GM12878 (cell line): ENCODE data around the gene DNAH9. TPM values are rescaled to one million over a fixed set of nuclear protein-coding genes. Genes with fewer than 3 reads are reported as not detected.

Experiments
- ATAC-seq: fragments of 200-7000 bp; cut with Tn5 transposase; 3 replicates; pipeline ENCODE4 v1.9.1; 2020; ENCODE audit warnings: mild to moderate bottlenecking, moderate library complexity
- BruUV-seq: library from RNA; stranded (reverse); fragments of 400-500 nt; replicated peaks from 2 replicates; lab custom pipeline; 2021; lab: Mats Ljungman, UMichigan
- CTCF ChIA-PET: fragments of 300-600 bp; sonication (Branson Sonifier 250); formaldehyde crosslinking; extraction: SDS; loops from one replicate; lab custom pipeline; 2021; ENCODE audit warnings: inconsistent platforms; lab: Yijun Ruan, JAX
- POLR2A ChIA-PET: fragments of 350-600 bp; formaldehyde crosslinking; extraction: SDS; loops from one replicate; lab custom pipeline; 2021; ENCODE audit warnings: inconsistent platforms; lab: Charles Lee
- RAD21 ChIA-PET: fragments of 300-600 bp; sonication (Branson Sonifier 250); formaldehyde crosslinking; loops from one replicate; lab custom pipeline; 2023; ENCODE audit warnings: antibody characterized with exemption; ENCODE audit not compliant: unreplicated experiment; lab: Charles Lee
- SMC1A ChIA-PET: fragments of 300-600 bp; sonication (Branson Sonifier 250); formaldehyde crosslinking; loops from one replicate; lab custom pipeline; 2023; ENCODE audit not compliant: unreplicated experiment, uncharacterized antibody; lab: Charles Lee
- DNase-seq: peaks from one replicate; pipeline ENCODE4 v3.0.0-alpha.2; 2011; ENCODE audit warnings: low read depth, low spot score
- FAIRE-seq: peaks from 3 replicates; lab custom pipeline; 2011; peaks lifted over from hg19 to GRCh38; lab: Jason Lieb, UNC
- H2AFZ ChIP-seq: 2 replicates; pipeline ENCODE4 v1.6.0; 2011; ENCODE audit warnings: low read depth, low read length, control low read depth; ENCODE audit not compliant: control insufficient read depth
- H3K27ac ChIP-seq: 2 replicates; pipeline ENCODE4 v1.5.1; 2011; ENCODE audit warnings: control low read depth; ENCODE audit not compliant: control insufficient read depth, insufficient read depth
- H3K27me3 ChIP-seq, 2 experiments: replicated peaks in 1 of 2; 2 replicates each; pipeline versions ENCODE4 v1.6.0 to v1.6.1; 2011; ENCODE audit warnings: low read length in 1 of 2; ENCODE audit not compliant: control insufficient read depth in 2 of 2, insufficient read depth in 2 of 2
- H3K36me3 ChIP-seq, 2 experiments: 2 replicates each; pipeline ENCODE4 v1.5.1; 2011; ENCODE audit warnings: low read length in 1 of 2; ENCODE audit not compliant: control insufficient read depth in 2 of 2, insufficient read depth in 2 of 2
- H3K4me1 ChIP-seq: 2 replicates; pipeline ENCODE4 v1.6.1; 2011; ENCODE audit warnings: mild to moderate bottlenecking, low read length, moderate library complexity, mixed read lengths; ENCODE audit not compliant: control insufficient read depth, insufficient read depth
- H3K4me2 ChIP-seq: 2 replicates; pipeline ENCODE4 v1.6.0; 2011; ENCODE audit warnings: control low read depth; ENCODE audit not compliant: control insufficient read depth, insufficient read depth
- H3K4me3 ChIP-seq: fragments of 200-600 bp; sonication (generic); 2 replicates; pipeline ENCODE4 v1.5.1; 2016
- H3K79me2 ChIP-seq: 2 replicates; pipeline ENCODE4 v1.6.0; 2011; ENCODE audit warnings: low read length; ENCODE audit not compliant: control insufficient read depth, insufficient read depth
- H3K9ac ChIP-seq: 2 replicates; pipeline ENCODE4 v1.8.0; 2011; ENCODE audit warnings: low read length, control low read depth, mixed read lengths; ENCODE audit not compliant: control insufficient read depth, insufficient read depth
- H3K9me3 ChIP-seq: replicated peaks from 3 replicates; pipeline ENCODE4 v1.5.1; 2011; ENCODE audit warnings: mild to moderate bottlenecking, low read length; ENCODE audit not compliant: control insufficient read depth, insufficient read depth
- H4K20me1 ChIP-seq: 2 replicates; pipeline ENCODE4 v1.6.0; 2011; ENCODE audit not compliant: control insufficient read depth, insufficient read depth
- FOXK2 ChIP-seq: fragments of 450-650 bp; IDR thresholded peaks from 2 replicates; pipeline ENCODE4 v1.6.1; 2017; ENCODE audit warnings: mild to moderate bottlenecking, moderate library complexity
- MTA2 ChIP-seq: fragments of 450-650 bp; IDR thresholded peaks from 2 replicates; pipeline ENCODE4 v1.6.1; 2016; ENCODE audit warnings: low read depth, mild to moderate bottlenecking, moderate library complexity
- MYC ChIP-seq: IDR thresholded peaks from 2 replicates; pipeline ENCODE4 v1.6.1; 2011; ENCODE audit warnings: mild to moderate bottlenecking, low read length, moderate library complexity, inconsistent platforms; ENCODE audit not compliant: insufficient read depth, insufficient replicate concordance, insufficient read length, severe bottlenecking
- ZNF24 ChIP-seq: fragments of 450-650 bp; IDR thresholded peaks from 2 replicates; pipeline ENCODE4 v1.6.1; 2017; ENCODE audit warnings: antibody characterized with exemption, mild to moderate bottlenecking
- WGBS: methylation state at CpG from one replicate; pipeline ENCODE4 v1.1.6; 2016; ENCODE audit warnings: low lambda C conversion rate; ENCODE audit not compliant: insufficient replicate concordance, insufficient coverage; ENCODE audit errors: missing lambda C conversion rate; 5-methylcytosine and 5-hydroxymethylcytosine counted together
- in situ Hi-C: fragments of 300-500 bp; cut with MboI; formaldehyde crosslinking; loops from 9 replicates; pipeline ENCODE4 v1.14.3; 2018; ENCODE audit warnings: mixed read lengths
- intact Hi-C: fragments of 100-400 bp; cut with micrococcal nuclease; formaldehyde crosslinking; loops from one replicate; pipeline ENCODE4 v1.14.2; 2022; ENCODE audit not compliant: unreplicated experiment
- polyA plus RNA-seq, 11 experiments: library from polyadenylated mRNA; depleted of rRNA in 4 of 11; unstranded in 6 of 11; stranded (reverse) in 5 of 11; fragments of >200 nt; fragmentation: Nextera tagmentation in 4 of 11; fragmentation: Illumina TruSeq in 1 of 11; extraction: Ambion mirVana in 4 of 11; extraction: Trizol in 1 of 11; gene quantifications; 1 replicate in 1 of 11; 2 replicates in 10 of 11; pipeline versions ENCODE4 v1.2.1 to v1.2.3, GENCODE V29; 2011 to 2016; ENCODE audit warnings: inconsistent platforms in 2 of 11, missing spikeins in 2 of 11, low read depth in 1 of 11
- total RNA-seq, 4 experiments: library from RNA; depleted of rRNA in 3 of 4; stranded (reverse); fragments of >200 nt in 3 of 4; fragmentation: Illumina TruSeq in 1 of 4; extraction: Trizol in 1 of 4; gene quantifications; 2 replicates each; pipeline versions ENCODE4 v1.2.1 to v1.2.3, GENCODE V29; 2013 to 2021
- TF ChIP-seq, protein P1 (sequence below): IDR thresholded peaks from 2 replicates; pipeline ENCODE4 v1.6.1; 2011; ENCODE audit warnings: mild to moderate bottlenecking, low read depth, low read length, moderate library complexity; ENCODE audit not compliant: insufficient replicate concordance
- TF ChIP-seq, protein P2 (sequence below): IDR thresholded peaks from 2 replicates; pipeline ENCODE4 v1.6.1; 2011; ENCODE audit warnings: borderline replicate concordance, low read depth, mild to moderate bottlenecking, moderate library complexity, low read length; ENCODE audit not compliant: insufficient read depth, poor library complexity, severe bottlenecking
- TF ChIP-seq, protein P3 (sequence below): fragments of 450-650 bp; IDR thresholded peaks from 2 replicates; pipeline ENCODE4 v1.6.1; 2014; ENCODE audit warnings: mild to moderate bottlenecking
- TF ChIP-seq, protein P4 (sequence below): fragments of 450-650 bp; IDR thresholded peaks from 2 replicates; pipeline ENCODE4 v1.6.1; 2017; ENCODE audit warnings: antibody characterized with exemption, mild to moderate bottlenecking, moderate library complexity
- TF ChIP-seq, protein P5 (sequence below): fragments of 450-650 bp; IDR thresholded peaks from 2 replicates; pipeline ENCODE4 v1.6.1; 2017; ENCODE audit warnings: mild to moderate bottlenecking, low read depth, inconsistent platforms; ENCODE audit not compliant: poor library complexity, severe bottlenecking
- TF ChIP-seq, protein P6 (sequence below), 3 experiments: IDR thresholded peaks in 2 of 3; conservative IDR thresholded peaks in 1 of 3; 2 replicates each; pipeline ENCODE4 v1.5.1; 2011; ENCODE audit warnings: low read depth in 3 of 3, low read length in 3 of 3, mild to moderate bottlenecking in 3 of 3, control low read depth in 2 of 3, moderate library complexity in 2 of 3, inconsistent platforms in 1 of 3, mixed read lengths in 1 of 3; ENCODE audit not compliant: control insufficient read depth in 2 of 3, insufficient read depth in 1 of 3; ENCODE audit errors: extremely low read depth in 1 of 3

DNAH9 gene
- total and polyA plus RNA-seq, 10 of the 15 experiments (the other 5 are each of a cell fraction or from before 2014, with no cell fraction given), result 0.10 to 0.40 (median 0.19) TPM; not detected in 7

DNA sequence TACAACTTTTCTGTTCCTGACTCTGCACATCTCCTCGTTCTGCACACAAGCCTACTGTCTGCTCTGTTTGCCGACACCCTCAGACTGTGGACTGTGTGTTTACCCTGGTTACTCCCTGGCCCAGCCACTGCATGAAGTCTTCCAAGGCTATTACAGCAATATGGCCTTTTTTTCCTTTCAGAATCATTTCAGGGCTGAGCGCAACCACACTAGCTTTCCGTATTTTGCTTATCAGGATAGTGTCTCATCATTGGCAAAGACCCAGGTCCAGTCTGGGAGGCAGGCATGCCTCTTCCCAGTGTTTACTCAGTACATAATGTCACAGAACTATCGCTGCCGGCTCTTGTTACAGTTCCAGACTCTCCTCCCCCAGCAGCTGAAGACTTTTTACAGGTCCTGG, 10.1 kb downstream of the DNAH9 start (continued):
- TF ChIP-seq, protein P1, sequence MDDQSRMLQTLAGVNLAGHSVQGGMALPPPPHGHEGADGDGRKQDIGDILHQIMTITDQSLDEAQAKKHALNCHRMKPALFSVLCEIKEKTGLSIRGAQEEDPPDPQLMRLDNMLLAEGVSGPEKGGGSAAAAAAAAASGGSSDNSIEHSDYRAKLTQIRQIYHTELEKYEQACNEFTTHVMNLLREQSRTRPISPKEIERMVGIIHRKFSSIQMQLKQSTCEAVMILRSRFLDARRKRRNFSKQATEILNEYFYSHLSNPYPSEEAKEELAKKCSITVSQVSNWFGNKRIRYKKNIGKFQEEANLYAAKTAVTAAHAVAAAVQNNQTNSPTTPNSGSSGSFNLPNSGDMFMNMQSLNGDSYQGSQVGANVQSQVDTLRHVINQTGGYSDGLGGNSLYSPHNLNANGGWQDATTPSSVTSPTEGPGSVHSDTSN, result no peak
- TF ChIP-seq FOXK2, result no peak
- no peak for TF ChIP-seq ZNF24
- TF ChIP-seq, protein P2, sequence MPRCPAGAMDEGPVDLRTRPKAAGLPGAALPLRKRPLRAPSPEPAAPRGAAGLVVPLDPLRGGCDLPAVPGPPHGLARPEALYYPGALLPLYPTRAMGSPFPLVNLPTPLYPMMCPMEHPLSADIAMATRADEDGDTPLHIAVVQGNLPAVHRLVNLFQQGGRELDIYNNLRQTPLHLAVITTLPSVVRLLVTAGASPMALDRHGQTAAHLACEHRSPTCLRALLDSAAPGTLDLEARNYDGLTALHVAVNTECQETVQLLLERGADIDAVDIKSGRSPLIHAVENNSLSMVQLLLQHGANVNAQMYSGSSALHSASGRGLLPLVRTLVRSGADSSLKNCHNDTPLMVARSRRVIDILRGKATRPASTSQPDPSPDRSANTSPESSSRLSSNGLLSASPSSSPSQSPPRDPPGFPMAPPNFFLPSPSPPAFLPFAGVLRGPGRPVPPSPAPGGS, result no peak
- TF ChIP-seq MYC, result no peak
- TF ChIP-seq MTA2, result no peak
- TF ChIP-seq, protein P3, sequence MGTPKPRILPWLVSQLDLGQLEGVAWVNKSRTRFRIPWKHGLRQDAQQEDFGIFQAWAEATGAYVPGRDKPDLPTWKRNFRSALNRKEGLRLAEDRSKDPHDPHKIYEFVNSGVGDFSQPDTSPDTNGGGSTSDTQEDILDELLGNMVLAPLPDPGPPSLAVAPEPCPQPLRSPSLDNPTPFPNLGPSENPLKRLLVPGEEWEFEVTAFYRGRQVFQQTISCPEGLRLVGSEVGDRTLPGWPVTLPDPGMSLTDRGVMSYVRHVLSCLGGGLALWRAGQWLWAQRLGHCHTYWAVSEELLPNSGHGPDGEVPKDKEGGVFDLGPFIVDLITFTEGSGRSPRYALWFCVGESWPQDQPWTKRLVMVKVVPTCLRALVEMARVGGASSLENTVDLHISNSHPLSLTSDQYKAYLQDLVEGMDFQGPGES, result no peak

DNA sequence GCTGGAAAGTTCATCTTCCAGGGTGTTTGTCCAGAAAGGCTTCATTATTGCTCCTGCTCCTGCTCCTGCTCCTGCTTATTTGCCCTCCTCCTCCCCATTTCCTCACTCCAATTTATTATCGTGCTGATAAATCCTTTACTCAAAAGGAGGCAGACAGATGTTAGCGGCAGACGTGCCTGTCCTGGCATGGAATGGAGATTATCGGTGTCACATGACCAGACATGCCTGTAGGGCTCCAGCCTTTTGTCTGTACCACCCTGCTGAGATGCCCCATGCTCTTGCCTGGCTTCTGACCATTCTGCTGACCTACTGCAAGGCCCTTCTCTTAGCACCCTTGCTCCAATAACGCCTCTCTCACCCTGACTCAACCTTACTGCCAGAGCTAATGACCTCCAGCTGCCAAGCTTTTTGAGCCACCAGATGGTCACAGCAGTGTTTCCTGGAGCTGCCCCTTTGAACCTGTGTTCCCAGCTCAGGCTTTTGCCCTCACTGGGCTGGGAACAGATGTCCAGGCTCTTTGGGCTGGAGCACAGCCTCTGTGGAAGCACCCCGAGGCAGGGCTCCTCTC, 12.8 kb downstream of the DNAH9 start:
- ChIA-PET POLR2A (no interaction called here), RAD21 (no interaction called here), CTCF (no interaction called here), SMC1A (no interaction called here)
- no peaks in the 10 kb centered on the region for H3K36me3 ChIP-seq
- ATAC-seq (no peak), DNase-seq (no peak), FAIRE-seq (no peak)
- H2AFZ ChIP-seq, result no peak overlapping the region
- no peaks in the 10 kb centered on the region for H3K27me3 ChIP-seq
- H4K20me1 ChIP-seq, result no peaks in the 10 kb centered on the region
- no peaks in the 10 kb centered on the region for H3K4me1 ChIP-seq
- H3K4me3 ChIP-seq, result no peak overlapping the region
- WGBS, result 24% methylated on average over 6 of the region's 6 CpGs
- no peak overlapping the region for H3K4me2 ChIP-seq
- no peak overlapping the region for H3K27ac ChIP-seq
- no peak overlapping the region for H3K9ac ChIP-seq
- in situ Hi-C loops, result no loop called here
- intact Hi-C loops, result no loop called here
- no peaks in the 10 kb centered on the region for H3K79me2 ChIP-seq
- H3K9me3 ChIP-seq, result no peaks in the 10 kb centered on the region; the same call in 2 of the 3 replicates
- no TSS peak for BruUV-seq
- TF ChIP-seq, protein P4, sequence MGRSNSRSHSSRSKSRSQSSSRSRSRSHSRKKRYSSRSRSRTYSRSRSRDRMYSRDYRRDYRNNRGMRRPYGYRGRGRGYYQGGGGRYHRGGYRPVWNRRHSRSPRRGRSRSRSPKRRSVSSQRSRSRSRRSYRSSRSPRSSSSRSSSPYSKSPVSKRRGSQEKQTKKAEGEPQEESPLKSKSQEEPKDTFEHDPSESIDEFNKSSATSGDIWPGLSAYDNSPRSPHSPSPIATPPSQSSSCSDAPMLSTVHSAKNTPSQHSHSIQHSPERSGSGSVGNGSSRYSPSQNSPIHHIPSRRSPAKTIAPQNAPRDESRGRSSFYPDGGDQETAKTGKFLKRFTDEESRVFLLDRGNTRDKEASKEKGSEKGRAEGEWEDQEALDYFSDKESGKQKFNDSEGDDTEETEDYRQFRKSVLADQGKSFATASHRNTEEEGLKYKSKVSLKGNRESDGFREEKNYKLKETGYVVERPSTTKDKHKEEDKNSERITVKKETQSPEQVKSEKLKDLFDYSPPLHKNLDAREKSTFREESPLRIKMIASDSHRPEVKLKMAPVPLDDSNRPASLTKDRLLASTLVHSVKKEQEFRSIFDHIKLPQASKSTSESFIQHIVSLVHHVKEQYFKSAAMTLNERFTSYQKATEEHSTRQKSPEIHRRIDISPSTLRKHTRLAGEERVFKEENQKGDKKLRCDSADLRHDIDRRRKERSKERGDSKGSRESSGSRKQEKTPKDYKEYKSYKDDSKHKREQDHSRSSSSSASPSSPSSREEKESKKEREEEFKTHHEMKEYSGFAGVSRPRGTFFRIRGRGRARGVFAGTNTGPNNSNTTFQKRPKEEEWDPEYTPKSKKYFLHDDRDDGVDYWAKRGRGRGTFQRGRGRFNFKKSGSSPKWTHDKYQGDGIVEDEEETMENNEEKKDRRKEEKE, result no peak
- TF ChIP-seq, protein P5, sequence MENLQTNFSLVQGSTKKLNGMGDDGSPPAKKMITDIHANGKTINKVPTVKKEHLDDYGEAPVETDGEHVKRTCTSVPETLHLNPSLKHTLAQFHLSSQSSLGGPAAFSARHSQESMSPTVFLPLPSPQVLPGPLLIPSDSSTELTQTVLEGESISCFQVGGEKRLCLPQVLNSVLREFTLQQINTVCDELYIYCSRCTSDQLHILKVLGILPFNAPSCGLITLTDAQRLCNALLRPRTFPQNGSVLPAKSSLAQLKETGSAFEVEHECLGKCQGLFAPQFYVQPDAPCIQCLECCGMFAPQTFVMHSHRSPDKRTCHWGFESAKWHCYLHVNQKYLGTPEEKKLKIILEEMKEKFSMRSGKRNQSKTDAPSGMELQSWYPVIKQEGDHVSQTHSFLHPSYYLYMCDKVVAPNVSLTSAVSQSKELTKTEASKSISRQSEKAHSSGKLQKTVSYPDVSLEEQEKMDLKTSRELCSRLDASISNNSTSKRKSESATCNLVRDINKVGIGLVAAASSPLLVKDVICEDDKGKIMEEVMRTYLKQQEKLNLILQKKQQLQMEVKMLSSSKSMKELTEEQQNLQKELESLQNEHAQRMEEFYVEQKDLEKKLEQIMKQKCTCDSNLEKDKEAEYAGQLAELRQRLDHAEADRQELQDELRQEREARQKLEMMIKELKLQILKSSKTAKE, result no peak
- no peak for TF ChIP-seq ZNF24
- TF ChIP-seq, protein P6, sequence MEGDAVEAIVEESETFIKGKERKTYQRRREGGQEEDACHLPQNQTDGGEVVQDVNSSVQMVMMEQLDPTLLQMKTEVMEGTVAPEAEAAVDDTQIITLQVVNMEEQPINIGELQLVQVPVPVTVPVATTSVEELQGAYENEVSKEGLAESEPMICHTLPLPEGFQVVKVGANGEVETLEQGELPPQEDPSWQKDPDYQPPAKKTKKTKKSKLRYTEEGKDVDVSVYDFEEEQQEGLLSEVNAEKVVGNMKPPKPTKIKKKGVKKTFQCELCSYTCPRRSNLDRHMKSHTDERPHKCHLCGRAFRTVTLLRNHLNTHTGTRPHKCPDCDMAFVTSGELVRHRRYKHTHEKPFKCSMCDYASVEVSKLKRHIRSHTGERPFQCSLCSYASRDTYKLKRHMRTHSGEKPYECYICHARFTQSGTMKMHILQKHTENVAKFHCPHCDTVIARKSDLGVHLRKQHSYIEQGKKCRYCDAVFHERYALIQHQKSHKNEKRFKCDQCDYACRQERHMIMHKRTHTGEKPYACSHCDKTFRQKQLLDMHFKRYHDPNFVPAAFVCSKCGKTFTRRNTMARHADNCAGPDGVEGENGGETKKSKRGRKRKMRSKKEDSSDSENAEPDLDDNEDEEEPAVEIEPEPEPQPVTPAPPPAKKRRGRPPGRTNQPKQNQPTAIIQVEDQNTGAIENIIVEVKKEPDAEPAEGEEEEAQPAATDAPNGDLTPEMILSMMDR (IDR thresholded peaks at IDR 0.05 in 2 of 3, conservative IDR thresholded peaks at IDR 0.05 in 1 of 3; ENCODE audit: control insufficient read depth in 2 of 3, extremely low read depth in 1 of 3, insufficient read depth in 1 of 3, low read depth in 3 of 3, low read length in 3 of 3), result no peak
